ENCODE measurements around the gene RICTOR. TPM values are rescaled to one million over a fixed set of nuclear protein-coding genes. Genes with fewer than 3 reads are reported as not detected.

RICTOR gene
- total and polyA plus RNA-seq, 2 donors from 2014 or later = 3.4 to 43.8 TPM

DNA sequence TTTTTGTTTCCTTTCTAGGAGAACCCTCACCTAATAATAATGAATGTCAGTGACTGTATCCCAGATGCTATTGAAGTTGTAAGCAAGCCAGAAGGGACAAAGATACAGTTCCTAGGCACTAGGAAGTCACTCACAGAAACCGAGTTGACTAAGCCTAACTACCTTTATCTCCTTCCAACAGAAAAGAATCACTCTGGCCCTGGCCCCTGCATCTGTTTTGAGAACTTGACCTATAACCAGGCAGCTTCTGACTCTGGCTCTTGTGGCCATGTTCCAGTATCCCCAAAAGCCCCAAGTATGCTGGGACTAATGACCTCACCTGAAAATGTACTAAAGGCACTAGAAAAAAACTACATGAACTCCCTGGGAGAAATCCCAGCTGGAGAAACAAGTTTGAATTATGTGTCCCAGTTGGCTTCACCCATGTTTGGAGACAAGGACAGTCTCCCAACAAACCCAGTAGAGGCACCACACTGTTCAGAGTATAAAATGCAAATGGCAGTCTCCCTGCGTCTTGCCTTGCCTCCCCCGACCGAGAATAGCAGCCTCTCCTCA is 141.3 kb downstream of the RICTOR start:
- intact Hi-C loops (cut with DNase I) = no loop called here
- TF ChIP-seq CTCF (IDR thresholded peaks at IDR 0.05; ENCODE audit: borderline replicate concordance, extremely low read depth, insufficient read depth) = no peak
- H3K36me3 ChIP-seq (ENCODE audit: control insufficient read depth in 2 of 3, insufficient read depth in 3 of 3, low read length in 3 of 3) = peaks cover 0 to 11% (median 8%) of the 10 kb centered on the region in 3 donors
- no peak overlapping the region for H3K4me3 ChIP-seq (ENCODE audit: low read length in 3 of 3)
- no peak overlapping the region for H3K9ac ChIP-seq (ENCODE audit: low read length in 3 of 3)
- no peak for FAIRE-seq
- DNase-seq = no peak
- H3K27ac ChIP-seq (ENCODE audit: low read depth in 2 of 2, low read length in 2 of 2) = no peak overlapping the region
- no peaks in the 10 kb centered on the region for H3K27me3 ChIP-seq (ENCODE audit: control insufficient read depth, insufficient read depth, low read length)
- no peaks in the 10 kb centered on the region for H3K9me3 ChIP-seq (ENCODE audit: control insufficient read depth in 2 of 3, insufficient read depth in 1 of 3, low read length in 3 of 3)
- H3K4me1 ChIP-seq (ENCODE audit: control insufficient read depth in 2 of 3, insufficient read depth in 2 of 3, low read depth in 1 of 3, low read length in 3 of 3) = no peaks in the 10 kb centered on the region

DNA sequence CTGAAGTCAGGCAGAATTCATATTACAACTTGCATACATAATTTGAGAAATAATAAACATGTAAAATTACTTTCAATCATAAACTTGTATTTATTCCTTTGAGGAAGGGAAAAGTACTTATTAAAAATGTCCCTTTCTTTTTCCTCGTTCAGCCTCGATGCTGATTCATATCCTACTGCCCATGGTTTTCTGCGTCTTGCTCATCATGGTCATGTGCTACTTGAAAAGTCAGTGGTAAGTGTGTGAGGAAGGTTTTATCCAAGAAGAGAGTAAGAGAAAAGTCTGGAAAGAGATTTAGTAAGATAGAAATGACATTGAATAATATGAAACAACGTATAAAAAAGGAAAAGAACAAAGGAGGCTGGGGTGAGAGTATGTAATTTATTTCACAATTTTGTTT is 142.5 kb downstream of the RICTOR start:
- Histone ChIP-seq H3K9ac (ENCODE audit: low read length in 3 of 3) (no peak overlapping the region), H3K27me3 (ENCODE audit: control insufficient read depth, insufficient read depth, low read length) (no peaks in the 10 kb centered on the region), H3K36me3 (ENCODE audit: control insufficient read depth in 2 of 3, insufficient read depth in 3 of 3, low read length in 3 of 3) (peaks cover 0 to 11% (median 8%) of the 10 kb centered on the region in 3 donors), H3K4me3 (ENCODE audit: low read length in 3 of 3) (no peak overlapping the region), H3K27ac (ENCODE audit: low read depth in 2 of 2, low read length in 2 of 2) (no peak overlapping the region), H3K9me3 (ENCODE audit: control insufficient read depth in 2 of 3, insufficient read depth in 1 of 3, low read length in 3 of 3) (no peaks in the 10 kb centered on the region), H3K4me1 (ENCODE audit: control insufficient read depth in 2 of 3, insufficient read depth in 2 of 3, low read depth in 1 of 3, low read length in 3 of 3) (no peaks in the 10 kb centered on the region)
- intact Hi-C loops (cut with DNase I) = no loop called here
- no peak for DNase-seq
- TF ChIP-seq CTCF (IDR thresholded peaks at IDR 0.05; ENCODE audit: borderline replicate concordance, extremely low read depth, insufficient read depth) = no peak
- no peak for FAIRE-seq

DNA sequence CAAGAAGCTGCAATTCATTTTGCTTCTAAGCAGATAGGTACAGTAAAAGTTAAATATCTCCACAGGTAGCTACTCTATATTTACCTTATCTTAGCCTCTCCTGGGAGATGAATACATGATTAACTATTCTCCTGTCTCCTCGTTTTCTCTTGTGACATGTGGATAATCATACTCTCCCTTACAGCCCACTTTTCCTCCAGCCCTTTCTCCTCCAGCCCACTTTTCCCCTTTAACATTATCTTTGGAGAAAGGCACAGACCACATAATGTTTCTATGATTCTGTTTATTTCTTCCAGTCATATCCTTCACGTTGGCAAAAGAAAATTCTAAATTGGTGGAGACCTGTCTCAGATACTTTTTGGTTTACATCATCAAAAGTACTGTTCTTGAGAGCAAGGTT is 144.4 kb downstream of the RICTOR start:
- DNase-seq = no peak
- peaks cover 0 to 20% (median 8%) of the 10 kb centered on the region in 3 donors for H3K36me3 ChIP-seq (ENCODE audit: control insufficient read depth in 2 of 3, insufficient read depth in 3 of 3, low read length in 3 of 3)
- intact Hi-C loops (cut with DNase I) = no loop called here

More for the DNA sequence above, 144.4 kb downstream of the RICTOR start:
- H3K4me3 ChIP-seq (ENCODE audit: low read length in 3 of 3) = no peak overlapping the region
- H3K4me1 ChIP-seq (ENCODE audit: control insufficient read depth in 2 of 3, insufficient read depth in 2 of 3, low read depth in 1 of 3, low read length in 3 of 3) = no peaks in the 10 kb centered on the region
- H3K9me3 ChIP-seq (ENCODE audit: control insufficient read depth in 2 of 3, insufficient read depth in 1 of 3, low read length in 3 of 3) = no peaks in the 10 kb centered on the region
- H3K27me3 ChIP-seq (ENCODE audit: control insufficient read depth, insufficient read depth, low read length) = no peaks in the 10 kb centered on the region
- no peak for TF ChIP-seq CTCF (IDR thresholded peaks at IDR 0.05; ENCODE audit: borderline replicate concordance, extremely low read depth, insufficient read depth)
- H3K27ac ChIP-seq (ENCODE audit: low read depth in 2 of 2, low read length in 2 of 2) = no peak overlapping the region
- FAIRE-seq = no peak
- H3K9ac ChIP-seq (ENCODE audit: low read length in 3 of 3) = no peak overlapping the region
